Trophoblast cell (in vitro differentiated cells and primary cell): ENCODE measurements around the gene SSNA1.
A peak's percentile ranks its signal among the peaks of the same experiment; 100 is the strongest.

Source experiments
- DNase-seq, 2 donors: peaks; one replicate each; pipeline ENCODE4 v3.0.0-alpha.2; 2016
- H2AFZ ChIP-seq: 2 replicates; pipeline ENCODE4 v1.6.1; 2013; ENCODE audit warnings: low read length, moderate library complexity, mild to moderate bottlenecking; ENCODE audit not compliant: insufficient read depth, poor library complexity
- H2AK5ac ChIP-seq: 2 replicates; pipeline ENCODE4 v1.6.1; 2013; ENCODE audit warnings: mild to moderate bottlenecking, low read length
- H2BK120ac ChIP-seq: 2 replicates; pipeline ENCODE4 v1.6.1; 2013; ENCODE audit warnings: low read length, mild to moderate bottlenecking, moderate library complexity; ENCODE audit not compliant: insufficient read depth, poor library complexity
- H2BK12ac ChIP-seq: 2 replicates; pipeline ENCODE4 v1.6.1; 2013; ENCODE audit warnings: mild to moderate bottlenecking, low read length, moderate library complexity
- H2BK5ac ChIP-seq: 2 replicates; pipeline ENCODE4 v1.6.1; 2013; ENCODE audit warnings: low read length, low read depth, moderate library complexity, mild to moderate bottlenecking; ENCODE audit not compliant: poor library complexity
- H3K14ac ChIP-seq: 2 replicates; pipeline ENCODE4 v1.6.1; 2013; ENCODE audit warnings: mild to moderate bottlenecking, low read length
- H3K18ac ChIP-seq: 2 replicates; pipeline ENCODE4 v1.6.1; 2013; ENCODE audit warnings: mild to moderate bottlenecking, low read length
- H3K23ac ChIP-seq: 2 replicates; pipeline ENCODE4 v1.6.1; 2013; ENCODE audit warnings: low read length
- H3K27ac ChIP-seq: 2 replicates; pipeline ENCODE4 v1.5.1; 2013; ENCODE audit warnings: low read depth, mild to moderate bottlenecking, inconsistent platforms, low read length, moderate library complexity
- H3K27me3 ChIP-seq: 2 replicates; pipeline ENCODE4 v1.6.1; 2013; ENCODE audit warnings: inconsistent platforms, mild to moderate bottlenecking, low read length, moderate library complexity; ENCODE audit not compliant: insufficient read depth
- H3K36me3 ChIP-seq, 2 experiments: 1 replicate in 1 of 2; 2 replicates in 1 of 2; pipeline ENCODE4 v1.6.1; 2013; ENCODE audit warnings: low read length in 2 of 2, mild to moderate bottlenecking in 2 of 2, moderate library complexity in 1 of 2; ENCODE audit not compliant: insufficient read depth in 2 of 2, control insufficient read depth in 1 of 2
- H3K4ac ChIP-seq: 2 replicates; pipeline ENCODE4 v1.6.1; 2013; ENCODE audit warnings: low read depth, mild to moderate bottlenecking, low read length, moderate library complexity
- H3K4me1 ChIP-seq, 2 experiments: 1 replicate in 1 of 2; 2 replicates in 1 of 2; pipeline ENCODE4 v1.6.1; 2013; ENCODE audit warnings: low read length in 2 of 2, mild to moderate bottlenecking in 2 of 2, moderate library complexity in 1 of 2; ENCODE audit not compliant: insufficient read depth in 2 of 2, control insufficient read depth in 1 of 2
- H3K4me2 ChIP-seq: 2 replicates; pipeline ENCODE4 v1.6.1; 2013; ENCODE audit warnings: inconsistent platforms, mild to moderate bottlenecking, low read length, moderate library complexity
- H3K4me3 ChIP-seq: 2 replicates; pipeline ENCODE4 v1.5.1; 2013; ENCODE audit warnings: mild to moderate bottlenecking, low read depth, low read length, inconsistent platforms
- H3K79me1 ChIP-seq: one replicate; pipeline ENCODE4 v1.6.1; 2013; ENCODE audit warnings: low read length
- H3K79me2 ChIP-seq: 2 replicates; pipeline ENCODE4 v1.6.1; 2013; ENCODE audit warnings: low read length, mild to moderate bottlenecking; ENCODE audit not compliant: control insufficient read depth, insufficient read depth, poor library complexity
- H3K9ac ChIP-seq: 2 replicates; pipeline ENCODE4 v1.6.1; 2013; ENCODE audit warnings: mild to moderate bottlenecking, low read length
- H3K9me3 ChIP-seq: 2 replicates; pipeline ENCODE4 v1.6.1; 2013; ENCODE audit warnings: low read depth, mild to moderate bottlenecking, control low read depth, inconsistent platforms, low read length; ENCODE audit not compliant: insufficient read depth
- H4K12ac ChIP-seq: 2 replicates; pipeline ENCODE4 v1.6.1; 2013; ENCODE audit warnings: low read depth, mild to moderate bottlenecking, low read length, moderate library complexity
- H4K8ac ChIP-seq: 2 replicates; pipeline ENCODE4 v1.6.1; 2013; ENCODE audit warnings: low read depth, mild to moderate bottlenecking, low read length, moderate library complexity
- H4K91ac ChIP-seq: one replicate; pipeline ENCODE4 v1.6.1; 2013; ENCODE audit warnings: low read depth, mild to moderate bottlenecking, low read length, moderate library complexity
- WGBS: extraction: QIAGEN DNeasy Blood & Tissue Kit; methylation state at CpG from one replicate; pipeline ENCODE4 v1.1.7; 2013; ENCODE audit warnings: missing lambda C conversion rate; ENCODE audit not compliant: insufficient read length, insufficient coverage; ENCODE audit errors: extremely low coverage; 5-methylcytosine and 5-hydroxymethylcytosine counted together

SSNA1 gene

GRCh38 chr9:137186385-137186784 lies 2.1 kb upstream of the SSNA1 start:
- H3K27ac ChIP-seq, result no peak overlapping the region
- WGBS, result no CpG with 5 or more reads among the region's 6 CpGs
- H3K4me2 ChIP-seq, result no peak overlapping the region
- H3K18ac ChIP-seq, result no peak overlapping the region
- DNase-seq, result no peak
- H3K4me3 ChIP-seq, result no peak overlapping the region
- H3K4me1 ChIP-seq, result peaks cover 17 to 18% of the 10 kb centered on the region in 2 experiments
- no peak overlapping the region for H4K91ac ChIP-seq
- H3K9me3 ChIP-seq, result peaks cover 2% of the 10 kb centered on the region
- H3K4ac ChIP-seq, result no peak overlapping the region
- H3K27me3 ChIP-seq, result no peaks in the 10 kb centered on the region
- no peak overlapping the region for H2AFZ ChIP-seq
- no peak overlapping the region for H2BK120ac ChIP-seq
- no peak overlapping the region for H3K9ac ChIP-seq
- no peak overlapping the region for H2BK5ac ChIP-seq
- H3K36me3 ChIP-seq, result peaks cover 69 to 72% of the 10 kb centered on the region in 2 experiments
- no peak overlapping the region for H3K14ac ChIP-seq
- H2BK12ac ChIP-seq, result no peak overlapping the region
- H4K8ac ChIP-seq, result no peak overlapping the region
- no peak overlapping the region for H4K12ac ChIP-seq
- H3K79me1 ChIP-seq, result peaks cover 5% of the 10 kb centered on the region
- H3K23ac ChIP-seq, result no peak overlapping the region
- peaks cover 8% of the 10 kb centered on the region for H3K79me2 ChIP-seq
- H2AK5ac ChIP-seq, result no peak overlapping the region

- H3K9me3 ChIP-seq, result peaks cover 2% of the 10 kb centered on the region
- peak overlapping the region; percentile 78 for H3K18ac ChIP-seq
- H3K36me3 ChIP-seq, result peaks cover 71 to 72% of the 10 kb centered on the region in 2 experiments
- peaks cover 17 to 18% of the 10 kb centered on the region in 2 experiments for H3K4me1 ChIP-seq
- H3K4ac ChIP-seq, result peak overlapping the region; percentile 77
- peak overlapping the region; percentile 71 for H4K12ac ChIP-seq
- peak overlapping the region; percentile 90 for H3K4me2 ChIP-seq
- H2AFZ ChIP-seq, result no peak overlapping the region
- no peaks in the 10 kb centered on the region for H3K27me3 ChIP-seq
- no peak overlapping the region for H3K14ac ChIP-seq
- no peak overlapping the region for H3K9ac ChIP-seq
- no peak overlapping the region for H2BK120ac ChIP-seq
- peak overlapping the region; percentile 93 for H3K4me3 ChIP-seq
- WGBS, result no CpG with 5 or more reads among the region's 15 CpGs
- no peak overlapping the region for H2BK12ac ChIP-seq
- no peak overlapping the region for H3K23ac ChIP-seq
- H2BK5ac ChIP-seq, result no peak overlapping the region
- H4K8ac ChIP-seq, result peak overlapping the region; percentile 97
- no peak overlapping the region for H2AK5ac ChIP-seq
- peaks cover 8% of the 10 kb centered on the region for H3K79me2 ChIP-seq
- H4K91ac ChIP-seq, result no peak overlapping the region
- peaks cover 5% of the 10 kb centered on the region for H3K79me1 ChIP-seq
- no peak for DNase-seq
- H3K27ac ChIP-seq, result no peak overlapping the region
These were observed 1.1 kb upstream of the SSNA1 start for GRCh38 chr9:137187386-137187785.

GRCh38 chr9:137188086-137188489 lies 388 bp upstream of the SSNA1 start:
- Histone ChIP-seq H3K36me3 (peaks cover 65 to 69% of the 10 kb centered on the region in 2 experiments), H2BK5ac (no peak overlapping the region), H2AK5ac (peak overlapping the region; percentile 75), H3K4me2 (peak overlapping the region; percentile 90), H3K23ac (no peak overlapping the region), H2BK12ac (no peak overlapping the region), H3K79me1 (peaks cover 5% of the 10 kb centered on the region), H2BK120ac (peak overlapping the region; percentile 29), H4K91ac (peak overlapping the region; percentile 72), H3K14ac (peak overlapping the region; percentile 75), H3K27me3 (no peaks in the 10 kb centered on the region), H3K9ac (peak overlapping the region; percentile 94), H4K8ac (peak overlapping the region; percentile 97), H3K27ac (peak overlapping the region; percentile 25), H3K4me3 (peak overlapping the region; percentile 93), H2AFZ (peak overlapping the region; percentile 77), H3K4ac (peak overlapping the region; percentile 77), H3K4me1 (peaks cover 17 to 18% of the 10 kb centered on the region in 2 experiments), H3K18ac (peak overlapping the region; percentile 78), H3K9me3 (peaks cover 2% of the 10 kb centered on the region), H3K79me2 (peaks cover 8% of the 10 kb centered on the region), H4K12ac (peak overlapping the region; percentile 71)
- WGBS, result no CpG with 5 or more reads among the region's 31 CpGs
- DNase-seq, result no peak

GRCh38 chr9:137189297-137190295 lies 1.1 kb downstream of the SSNA1 start:
- H3K9ac ChIP-seq, result peak overlapping the region; percentile 89
- peaks cover 8% of the 10 kb centered on the region for H3K79me2 ChIP-seq
- peaks cover 17 to 18% of the 10 kb centered on the region in 2 experiments for H3K4me1 ChIP-seq
- no peak overlapping the region for H4K91ac ChIP-seq
- H3K9me3 ChIP-seq, result peaks cover 2% of the 10 kb centered on the region
- H4K12ac ChIP-seq, result peak overlapping the region; percentile 20
- H2AFZ ChIP-seq, result no peak overlapping the region
- H3K36me3 ChIP-seq, result peaks cover 50 to 54% of the 10 kb centered on the region in 2 experiments
- H3K14ac ChIP-seq, result peak overlapping the region; percentile 0
- no CpG with 5 or more reads among the region's 23 CpGs for WGBS
- H3K27me3 ChIP-seq, result no peaks in the 10 kb centered on the region
- peak overlapping the region; percentile 37 for H3K18ac ChIP-seq
- no peak overlapping the region for H2BK12ac ChIP-seq
- H4K8ac ChIP-seq, result peak overlapping the region; percentile 43
- peak overlapping the region; percentile 93 for H3K4me3 ChIP-seq
- no peak overlapping the region for H3K23ac ChIP-seq
- no peak overlapping the region for H2AK5ac ChIP-seq
- peaks cover 5% of the 10 kb centered on the region for H3K79me1 ChIP-seq
- peak overlapping the region; percentile 90 for H3K27ac ChIP-seq
- no peak overlapping the region for H2BK120ac ChIP-seq
- no peak for DNase-seq
- peak overlapping the region; percentile 86 for H3K4me2 ChIP-seq
- peak overlapping the region; percentile 22 for H3K4ac ChIP-seq
- H2BK5ac ChIP-seq, result no peak overlapping the region
